IMR-90 (cell line): ENCODE results near the gene DLL1. TPM values are rescaled to one million over a fixed set of nuclear protein-coding genes. Genes with fewer than 3 reads are reported as not detected.

Experiments
- ATAC-seq: fragments of 200-7000 bp; cut with Tn5 transposase; 2 replicates; pipeline ENCODE4 v1.9.1; 2020; ENCODE audit warnings: low read depth, mild to moderate bottlenecking, moderate library complexity
- BruUV-seq: library from RNA; stranded (reverse); fragments of 400-500 nt; replicated peaks from 2 replicates; lab custom pipeline; 2021; lab: Mats Ljungman, UMichigan
- CTCF ChIA-PET: fragments of 300-600 bp; formaldehyde crosslinking; extraction: SDS; loops from one replicate; lab custom pipeline; 2021; ENCODE audit warnings: antibody characterized with exemption; lab: Yijun Ruan, JAX
- POLR2A ChIA-PET: fragments of 300-600 bp; sonication (Branson Sonifier 250); formaldehyde crosslinking; loops from one replicate; lab custom pipeline; 2022; ENCODE audit warnings: antibody characterized with exemption; ENCODE audit not compliant: unreplicated experiment; lab: Charles Lee
- DNase-seq: peaks from one replicate; pipeline ENCODE4 v3.0.0; 2013
- H2AFZ ChIP-seq: replicated peaks from 2 replicates; pipeline ENCODE3; 2013; ENCODE audit warnings: low read length, mild to moderate bottlenecking; ENCODE audit not compliant: poor library complexity
- H2AK5ac ChIP-seq: 2 replicates; pipeline ENCODE4 v1.6.1; 2013; ENCODE audit warnings: low read depth, low read length, inconsistent platforms
- H2AK9ac ChIP-seq: replicated peaks from 2 replicates; pipeline ENCODE3; 2013; ENCODE audit warnings: mild to moderate bottlenecking, low read depth, low read length, moderate library complexity; ENCODE audit not compliant: poor library complexity
- H2BK120ac ChIP-seq: 2 replicates; pipeline ENCODE4 v1.6.1; 2013; ENCODE audit warnings: low read depth, low read length, inconsistent platforms
- H2BK15ac ChIP-seq: 3 replicates; pipeline ENCODE4 v1.6.1; 2013; ENCODE audit warnings: low read depth, low read length, inconsistent platforms
- H2BK20ac ChIP-seq: 2 replicates; pipeline ENCODE4 v1.6.1; 2013; ENCODE audit warnings: low read depth, mild to moderate bottlenecking, inconsistent platforms, low read length, moderate library complexity
- H2BK5ac ChIP-seq: 2 replicates; pipeline ENCODE4 v1.6.1; 2013; ENCODE audit warnings: mild to moderate bottlenecking, low read depth, low read length, inconsistent platforms; ENCODE audit not compliant: poor library complexity, severe bottlenecking
- H3K14ac ChIP-seq: replicated peaks from 2 replicates; pipeline ENCODE4 v1.6.1; 2013; ENCODE audit warnings: low read depth, low read length, inconsistent platforms
- H3K18ac ChIP-seq: 2 replicates; pipeline ENCODE4 v1.6.1; 2013; ENCODE audit warnings: low read depth, low read length, control low read depth
- H3K23ac ChIP-seq: 2 replicates; pipeline ENCODE4 v1.6.1; 2013; ENCODE audit warnings: low read depth, low read length, inconsistent platforms
- H3K27ac ChIP-seq: 2 replicates; pipeline ENCODE4 v1.5.1; 2013; ENCODE audit warnings: mild to moderate bottlenecking, control low read depth, low read length; ENCODE audit not compliant: insufficient read depth
- H3K27me3 ChIP-seq: 2 replicates; pipeline ENCODE4 v1.6.1; 2013; ENCODE audit warnings: low read length; ENCODE audit not compliant: control insufficient read depth, insufficient read depth
- H3K36me3 ChIP-seq: 2 replicates; pipeline ENCODE4 v1.6.1; 2013; ENCODE audit warnings: low read length, mixed read lengths; ENCODE audit not compliant: control insufficient read depth, insufficient read depth
- H3K4ac ChIP-seq: 2 replicates; pipeline ENCODE4 v1.6.1; 2013; ENCODE audit warnings: low read depth, low read length, inconsistent platforms
- H3K4me1 ChIP-seq: 2 replicates; pipeline ENCODE4 v1.6.1; 2013; ENCODE audit warnings: low read length, mixed read lengths; ENCODE audit not compliant: control insufficient read depth, insufficient read depth
- H3K4me2 ChIP-seq: 2 replicates; pipeline ENCODE4 v1.6.1; 2013; ENCODE audit warnings: low read depth, mild to moderate bottlenecking, control low read depth, low read length, moderate library complexity
- H3K4me3 ChIP-seq: 2 replicates; pipeline ENCODE4 v1.5.1; 2013; ENCODE audit warnings: low read depth, mild to moderate bottlenecking, control low read depth, low read length, moderate library complexity; ENCODE audit not compliant: insufficient read depth
- H3K56ac ChIP-seq: 2 replicates; pipeline ENCODE4 v1.6.1; 2013; ENCODE audit warnings: low read length, inconsistent platforms; ENCODE audit not compliant: insufficient read depth; ENCODE audit errors: extremely low read depth
- H3K79me1 ChIP-seq, 2 experiments: 2 replicates each; pipeline ENCODE4 v1.6.1; 2013; ENCODE audit warnings: low read length in 2 of 2, inconsistent platforms in 1 of 2, low read depth in 1 of 2
- H3K9ac ChIP-seq: 2 replicates; pipeline ENCODE4 v1.6.1; 2013; ENCODE audit warnings: low read depth, low read length, control low read depth
- H3K9me1 ChIP-seq: 2 replicates; pipeline ENCODE4 v1.6.1; 2013; ENCODE audit warnings: low read length, inconsistent platforms; ENCODE audit not compliant: insufficient read depth
- H3K9me3 ChIP-seq: 2 replicates; pipeline ENCODE4 v1.6.1; 2013; ENCODE audit warnings: low read length; ENCODE audit not compliant: control insufficient read depth, insufficient read depth
- H4K20me1 ChIP-seq: 2 replicates; pipeline ENCODE4 v1.6.1; 2013; ENCODE audit warnings: low read length, inconsistent platforms; ENCODE audit not compliant: insufficient read depth
- H4K5ac ChIP-seq: 2 replicates; pipeline ENCODE4 v1.6.1; 2013; ENCODE audit warnings: mild to moderate bottlenecking, low read depth, low read length, control low read depth
- H4K8ac ChIP-seq, 2 experiments: 2 replicates each; pipeline ENCODE4 v1.6.1; 2013; ENCODE audit warnings: low read depth in 2 of 2, low read length in 2 of 2, control low read depth in 1 of 2, inconsistent platforms in 1 of 2
- H4K91ac ChIP-seq: 2 replicates; pipeline ENCODE4 v1.6.1; 2013; ENCODE audit warnings: low read depth, low read length, inconsistent platforms; ENCODE audit not compliant: insufficient read depth
- CEBPB ChIP-seq: IDR thresholded peaks from 2 replicates; pipeline ENCODE4 v1.6.1; 2012; ENCODE audit warnings: low read depth, low read length, improper control_type of control experiment
- CHD1 ChIP-seq: IDR thresholded peaks from 2 replicates; pipeline ENCODE4 v1.6.1; 2012; ENCODE audit warnings: low read depth, low read length, improper control_type of control experiment
- CTCF ChIP-seq: conservative IDR thresholded peaks from 2 replicates; pipeline ENCODE4 v1.5.1; 2012; ENCODE audit warnings: mild to moderate bottlenecking, low read depth, low read length, improper control_type of control experiment
- ELK1 ChIP-seq: fragments of 150-350 bp; IDR thresholded peaks from 2 replicates; pipeline ENCODE4 v1.6.1; 2016; ENCODE audit warnings: low read depth, mild to moderate bottlenecking, low read length, moderate library complexity, borderline replicate concordance
- NFE2L2 ChIP-seq: fragments of 150-350 bp; IDR thresholded peaks from 2 replicates; pipeline ENCODE4 v1.6.1; 2016; ENCODE audit warnings: low read depth, mild to moderate bottlenecking, low read length
- USF2 ChIP-seq: fragments of 150-350 bp; IDR thresholded peaks from 2 replicates; pipeline ENCODE4 v1.6.1; 2017; ENCODE audit warnings: mild to moderate bottlenecking, antibody characterized with exemption, low read length, low read depth
- WGBS, 2 experiments: methylation state at CpG; one replicate each; pipeline versions ENCODE4 v1.1.5 to v1.1.7; 2013; ENCODE audit warnings: missing lambda C conversion rate in 2 of 2; ENCODE audit not compliant: insufficient read length in 1 of 2; ENCODE audit errors: extremely low coverage in 2 of 2; 5-methylcytosine and 5-hydroxymethylcytosine counted together
- dilution Hi-C: fragments of 300-500 bp; cut with HindIII; formaldehyde crosslinking; loops from one replicate; pipeline ENCODE4 v1.14.3; 2018; ENCODE audit warnings: low sequenced_read_pairs; ENCODE audit not compliant: unreplicated experiment
- in situ Hi-C: fragments of 300-500 bp; cut with MboI; formaldehyde crosslinking; loops from 3 replicates; pipeline ENCODE4 v1.14.3; 2019; ENCODE audit warnings: low sequenced_read_pairs, inconsistent platforms, mixed read lengths
- intact Hi-C: fragments of 100-400 bp; cut with micrococcal nuclease; formaldehyde crosslinking; loops from 2 replicates; pipeline ENCODE4 v1.10.0; 2022
- polyA plus RNA-seq, 3 experiments: library from polyadenylated mRNA; depleted of rRNA; stranded (reverse); fragments of >200 nt; gene quantifications; 2 replicates each; pipeline ENCODE4 v1.2.3, GENCODE V29; 2012; ENCODE audit warnings: low replicate concordance in 1 of 3
- total RNA-seq: library from RNA; depleted of rRNA; stranded (reverse); fragments of >200 nt; gene quantifications from 2 replicates; pipeline ENCODE4 v1.2.3, GENCODE V29; 2012

Gene DLL1
- total and polyA plus RNA-seq, 2 of the 4 experiments (the other 2 are of a cell fraction) = under 0.01 to 0.31 TPM

- no peak overlapping the region for H4K8ac ChIP-seq
- peaks cover 7% of the 10 kb centered on the region for H3K27me3 ChIP-seq
- ChIA-PET CTCF (no interaction called here), POLR2A (no interaction called here)
- H2BK5ac ChIP-seq = no peak overlapping the region
- peaks cover 8% of the 10 kb centered on the region for H3K4me1 ChIP-seq
- H3K9me3 ChIP-seq = no peaks in the 10 kb centered on the region
- dilution Hi-C loops = no loop called here
- TF ChIP-seq CHD1 = no peak
- TF ChIP-seq CTCF = no peak
- no peak for TF ChIP-seq USF2
- TF ChIP-seq ELK1 = no peak
- TF ChIP-seq CEBPB = no peak
- no peak for TF ChIP-seq NFE2L2
- intact Hi-C loops = no loop called here
- H3K27ac ChIP-seq = no peak overlapping the region
- H2BK120ac ChIP-seq = no peak overlapping the region
- no peak overlapping the region for H2BK15ac ChIP-seq
- H3K4me3 ChIP-seq = no peak overlapping the region
- no peaks in the 10 kb centered on the region for H3K9me1 ChIP-seq
- H4K91ac ChIP-seq = no peak overlapping the region
- no peak overlapping the region for H3K23ac ChIP-seq
- no peak for DNase-seq
- H4K5ac ChIP-seq = no peak overlapping the region
- H3K4me2 ChIP-seq = no peak overlapping the region
- no peaks in the 10 kb centered on the region for H4K20me1 ChIP-seq
- no CpG with 5 or more reads among the region's 7 CpGs for WGBS, 2 experiments
- in situ Hi-C loops = no loop called here
- H3K9ac ChIP-seq = no peak overlapping the region
- H3K36me3 ChIP-seq = no peaks in the 10 kb centered on the region
- BruUV-seq = no TSS peak
- ATAC-seq = no peak
- no peak overlapping the region for H3K56ac ChIP-seq
- H2AK9ac ChIP-seq = no peak overlapping the region
- H2AK5ac ChIP-seq = no peak overlapping the region
- H3K79me1 ChIP-seq = no peaks in the 10 kb centered on the region
- H3K18ac ChIP-seq = no peak overlapping the region
- no peak overlapping the region for H2BK20ac ChIP-seq
- H3K14ac ChIP-seq = no peak overlapping the region
- H3K4ac ChIP-seq = no peak overlapping the region
- H2AFZ ChIP-seq = no peak overlapping the region
Observed at GRCh38 chr6:170273681-170274080, 17.2 kb downstream of the DLL1 start.
